NB4 (cell line): ENCODE data around the gene SHF.

Source experiments
- DNase-seq: peaks from one replicate; pipeline ENCODE4 v3.0.0; 2010; ENCODE audit warnings: low read depth
- H3K4me3 ChIP-seq: one replicate; pipeline ENCODE4 v1.5.1; 2011; ENCODE audit warnings: mild to moderate bottlenecking, low read depth, low read length, moderate library complexity
- CTCF ChIP-seq: IDR thresholded peaks from one replicate; pipeline ENCODE4 v1.5.1; 2012; ENCODE audit warnings: low read depth, low read length
- MAX ChIP-seq: IDR thresholded peaks from 2 replicates; pipeline ENCODE4 v1.6.1; 2011; ENCODE audit warnings: low read depth, low read length
- MYC ChIP-seq: IDR thresholded peaks from 2 replicates; pipeline ENCODE4 v1.6.1; 2011; ENCODE audit warnings: low read depth, low read length
- POLR2A ChIP-seq: IDR thresholded peaks from 2 replicates; pipeline ENCODE4 v1.6.1; 2011; ENCODE audit warnings: mild to moderate bottlenecking; ENCODE audit not compliant: insufficient read length; ENCODE audit errors: extremely low read depth

SHF gene

GRCh38 chr15:45120081-45120972 is 67.4 kb downstream of the SHF start:
- TF ChIP-seq POLR2A (no peak), CTCF (no peak), MAX (no peak), MYC (no peak)
- DNase-seq: no peak
- H3K4me3 ChIP-seq: no peak overlapping the region

- H3K4me3 ChIP-seq: no peak overlapping the region
- DNase-seq: no peak
- TF ChIP-seq MYC (no peak), POLR2A (no peak), MAX (no peak), CTCF (no peak)
These were observed 68.8 kb downstream of the SHF start for GRCh38 chr15:45118996-45119395.

GRCh38 chr15:45118131-45118588 is 69.6 kb downstream of the SHF start:
- TF ChIP-seq MYC (no peak), POLR2A (no peak), MAX (no peak), CTCF (peak; percentile 99)
- peak; percentile 84 for DNase-seq
- H3K4me3 ChIP-seq: no peak overlapping the region

GRCh38 chr15:45117308-45118130 is 70.2 kb downstream of the SHF start:
- no peak overlapping the region for H3K4me3 ChIP-seq
- no peak for TF ChIP-seq POLR2A
- TF ChIP-seq MAX: no peak
- no peak for TF ChIP-seq CTCF
- no peak for TF ChIP-seq MYC
- DNase-seq: no peak
